Mucosa of gallbladder (tissue), 1 donor: ENCODE results near the gene B4GALT1. TPM values are rescaled to one million over a fixed set of nuclear protein-coding genes. Genes with fewer than 3 reads are reported as not detected.
"Not testable (repeated sequence)": the region's sequence is repeated elsewhere in the genome, so short reads cannot be mapped to it uniquely, and the experiment has no call there.

Source experiments
- DNase-seq: peaks from one replicate; pipeline ENCODE4 v3.0.0-alpha.2; 2020; ENCODE audit warnings: low spot score
- total RNA-seq: library from RNA; stranded (reverse); gene quantifications from one replicate; pipeline ENCODE4 v1.2.1, GENCODE V29; 2021
- donor health status: DM: no; HTN: no; CAD: no.

The B4GALT1 gene
- total RNA-seq, 1 donor from 2014 or later, result 66.8 TPM

DNA sequence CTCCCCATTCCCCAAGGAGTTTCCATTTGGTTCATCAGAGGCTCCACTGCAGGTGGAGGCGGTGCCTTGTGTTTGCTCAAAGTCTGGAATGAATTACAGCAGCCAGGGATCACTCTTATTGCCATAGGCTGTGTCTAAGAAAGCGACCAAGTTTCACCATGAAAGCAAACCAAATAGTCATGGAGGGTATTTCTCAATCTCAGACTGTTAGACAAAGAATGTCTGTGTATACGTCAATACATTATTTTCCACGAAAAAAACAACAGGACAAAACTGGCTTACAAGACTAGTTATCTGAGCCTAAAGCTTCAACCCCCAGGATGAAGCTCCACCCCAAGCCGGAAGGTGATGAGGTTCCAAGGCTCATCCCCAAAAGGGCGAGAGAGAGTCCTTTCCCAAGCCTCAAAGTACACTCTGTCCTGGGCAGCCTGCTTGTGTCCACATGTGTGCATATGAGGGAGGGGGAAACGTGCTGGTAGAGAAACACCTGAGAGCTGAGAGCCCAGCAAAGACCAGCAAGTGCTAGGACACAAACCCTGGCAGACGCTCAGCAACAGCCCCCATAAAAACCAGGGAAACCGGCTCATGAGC, 4.3 kb downstream of the B4GALT1 start:
- DNase-seq, result no peak

DNA sequence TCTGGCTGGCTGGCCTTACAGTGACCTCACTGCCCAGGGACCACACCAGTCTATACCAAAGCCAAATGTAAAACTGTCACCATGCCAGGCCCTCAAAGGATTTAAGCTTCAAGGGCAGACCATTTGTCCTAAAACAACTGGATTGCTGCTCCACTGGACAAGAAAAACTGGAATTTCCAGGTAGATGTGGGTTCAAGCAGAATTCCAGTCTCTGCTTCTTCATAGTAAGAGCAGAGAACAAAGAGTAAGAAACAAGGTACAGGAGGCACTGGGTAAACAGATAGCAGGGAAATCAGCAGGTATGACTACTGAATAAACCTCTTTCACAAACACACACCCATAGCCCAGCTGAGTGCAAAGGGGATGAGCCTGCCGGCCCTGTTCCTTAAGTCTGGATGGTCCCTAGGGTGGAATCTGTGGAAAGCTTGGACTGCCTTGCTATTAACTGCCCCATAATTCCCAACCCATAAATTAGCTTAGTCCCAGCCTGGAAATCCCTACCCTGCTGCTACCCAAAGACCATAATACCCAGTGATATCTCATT, 5.5 kb downstream of the B4GALT1 start:
- peak; percentile 70 for DNase-seq

DNA sequence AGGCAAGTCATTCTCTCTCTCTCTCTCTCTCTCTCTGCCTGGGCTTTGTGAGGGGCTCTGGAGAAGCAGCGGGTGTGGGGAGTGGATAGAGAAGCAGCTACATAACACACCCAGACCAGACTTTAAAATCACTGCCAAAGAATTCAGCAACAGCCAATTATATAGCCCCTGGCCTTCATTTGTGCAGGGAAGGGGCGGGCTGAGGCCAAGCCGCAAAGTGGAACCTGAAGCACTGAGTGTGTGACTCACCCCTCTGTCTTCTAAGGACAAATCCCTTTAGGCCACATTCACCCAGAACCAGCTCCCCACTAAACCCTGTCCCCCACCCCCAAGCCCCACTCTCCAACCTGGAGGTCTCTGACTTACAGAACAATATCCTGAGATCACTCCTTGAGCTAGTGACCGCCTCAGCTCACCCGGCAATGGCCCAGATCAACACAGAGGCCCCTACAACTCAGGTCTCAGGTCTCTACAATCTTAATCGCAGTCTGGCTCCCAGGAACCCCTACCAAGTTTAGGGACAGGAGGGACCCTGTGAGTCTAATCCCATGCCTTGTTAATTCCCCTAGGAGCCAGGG, 6.0 kb downstream of the B4GALT1 start:
- DNase-seq, result peak; percentile 52

DNA sequence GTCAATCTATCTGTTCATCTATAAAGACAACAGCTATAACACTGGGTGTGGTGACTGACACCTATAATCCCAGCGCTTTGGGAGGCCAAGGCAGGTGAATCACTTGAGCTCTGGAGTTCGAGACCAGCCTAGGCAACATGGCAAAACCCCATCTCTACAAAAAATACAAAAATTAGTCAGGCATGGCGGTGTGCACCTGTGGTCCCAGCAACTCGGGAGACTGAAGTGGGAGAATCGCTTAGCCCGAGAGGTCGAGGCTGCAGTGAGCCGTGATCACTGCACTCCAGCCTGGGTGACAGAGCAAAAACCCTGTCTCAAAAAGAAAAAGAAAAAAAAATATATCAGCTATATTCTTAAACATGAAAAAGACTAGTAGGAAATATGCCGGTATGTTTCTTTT, 6.7 kb downstream of the B4GALT1 start:
- DNase-seq, result not testable (repeated sequence)

DNA sequence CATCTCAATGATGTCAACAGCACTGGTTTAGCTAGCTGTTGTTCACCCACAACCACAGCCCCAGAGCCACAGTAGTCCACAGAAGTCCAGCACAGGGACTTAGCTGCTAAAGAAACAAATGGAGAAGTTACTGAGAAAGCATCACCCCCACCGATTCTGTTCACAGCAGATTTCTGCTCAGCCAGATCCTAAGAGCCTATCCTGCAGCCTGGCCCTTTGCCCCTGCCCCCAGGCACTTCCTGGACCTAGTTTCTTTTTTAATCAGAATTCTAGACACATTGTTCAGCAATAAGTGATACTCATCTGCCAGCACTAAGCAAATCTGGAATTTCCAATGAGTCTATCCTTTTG, 7.4 kb downstream of the B4GALT1 start:
- DNase-seq, result peak; percentile 58

DNA sequence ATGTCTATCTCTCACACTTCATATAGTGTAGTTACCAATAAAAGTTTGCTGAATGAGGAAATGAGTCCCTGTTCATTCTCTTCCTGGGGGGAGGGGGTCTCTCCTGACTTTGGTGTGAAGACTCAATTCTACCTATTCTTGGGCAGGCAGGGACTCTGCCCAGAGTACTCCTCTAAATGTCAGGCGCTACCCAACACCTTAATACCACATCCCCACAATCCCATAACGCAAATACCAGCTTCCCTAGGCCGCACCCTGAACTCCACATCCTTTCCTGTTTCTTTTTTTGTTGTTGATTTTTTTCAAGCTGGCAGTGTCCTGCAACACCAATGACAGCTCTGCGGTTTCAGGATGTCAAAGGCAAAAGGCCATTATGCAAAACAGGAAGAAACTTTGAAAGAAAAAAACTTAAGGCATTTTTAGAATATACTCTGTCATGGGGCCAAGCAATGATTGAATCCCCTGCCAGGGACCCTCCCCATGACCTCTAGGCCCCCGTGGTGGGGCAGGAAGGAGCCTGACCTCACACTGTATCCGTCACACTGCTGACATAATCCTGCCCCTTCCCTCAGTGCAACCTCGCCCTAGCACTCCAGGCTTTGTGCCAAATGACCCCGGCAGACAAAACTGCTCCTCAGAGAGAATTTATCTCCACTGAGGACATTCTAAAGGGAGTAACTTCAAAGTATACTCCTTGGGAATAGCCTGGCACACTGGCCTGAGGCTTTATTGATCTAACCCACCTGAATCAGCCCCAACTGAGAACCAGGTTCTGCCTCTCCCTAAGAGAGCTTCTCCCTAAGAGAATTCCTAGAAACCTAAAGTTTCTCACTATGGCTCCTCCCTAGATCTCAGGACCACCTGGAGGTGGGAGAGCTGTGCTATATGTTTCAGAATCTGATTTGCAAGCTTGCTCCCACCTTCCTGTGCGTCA, 8.0 kb downstream of the B4GALT1 start:
- DNase-seq, result peak; percentile 74

DNA sequence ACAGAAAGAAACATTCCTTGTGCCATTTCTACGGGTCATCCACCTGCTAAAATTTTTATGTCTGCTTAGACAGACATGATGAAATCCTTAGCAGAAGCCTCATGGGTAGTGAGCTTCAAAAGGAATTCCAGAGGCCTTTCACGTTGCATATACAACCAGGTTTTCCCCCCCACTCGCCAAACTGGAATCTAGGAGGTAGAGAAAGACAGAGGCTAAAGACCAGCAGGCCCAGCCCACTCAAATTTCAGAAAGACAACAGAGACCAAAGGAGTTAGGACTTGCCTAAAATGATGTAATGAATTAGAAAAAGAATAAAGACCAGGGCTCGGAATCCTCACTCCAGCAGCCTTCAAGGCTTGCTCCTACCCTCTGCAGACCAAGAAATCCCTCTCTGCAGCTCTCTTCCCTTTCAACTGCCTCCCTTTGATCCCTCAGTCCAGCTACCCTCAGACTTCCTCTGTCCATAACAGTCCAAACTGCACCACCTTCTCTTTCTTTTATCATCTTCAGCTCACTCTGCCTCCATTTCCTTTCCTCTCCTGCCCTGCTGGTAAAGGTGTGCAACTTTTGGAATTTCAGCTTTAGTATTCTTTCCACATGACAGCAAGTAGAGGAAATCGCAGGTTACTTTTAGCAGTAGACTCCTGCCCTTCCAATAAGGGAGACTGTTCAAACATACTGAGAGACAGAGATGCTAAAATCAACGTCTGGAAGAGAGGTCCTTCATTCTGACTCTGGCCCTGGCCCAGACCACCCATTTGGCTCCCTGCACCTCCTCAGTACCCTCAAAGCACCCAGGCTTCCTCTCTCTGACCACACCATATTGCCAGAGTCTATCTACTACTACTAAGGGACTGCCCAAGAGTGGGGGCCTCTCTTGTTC, 8.9 kb downstream of the B4GALT1 start:
- DNase-seq, result no peak

DNA sequence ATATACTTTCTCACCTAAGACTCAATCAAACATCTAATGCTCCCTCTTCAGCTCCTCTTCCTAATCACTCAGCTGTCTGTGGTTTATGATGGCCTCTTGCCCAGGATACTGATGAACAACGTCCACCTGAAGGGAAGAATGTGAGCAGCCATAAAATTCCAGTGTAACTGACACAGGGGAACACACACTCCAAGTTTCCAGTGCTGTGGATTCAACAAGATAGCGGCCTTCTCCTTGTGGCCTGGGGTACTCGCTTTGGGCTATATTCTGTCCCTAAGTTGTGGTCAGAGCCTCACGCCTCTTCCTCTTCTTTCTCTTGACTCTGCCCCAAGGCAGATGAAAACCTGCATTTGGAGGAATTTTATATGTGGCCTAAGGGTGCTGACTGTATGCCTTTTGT, 11.7 kb downstream of the B4GALT1 start:
- no peak for DNase-seq

DNA sequence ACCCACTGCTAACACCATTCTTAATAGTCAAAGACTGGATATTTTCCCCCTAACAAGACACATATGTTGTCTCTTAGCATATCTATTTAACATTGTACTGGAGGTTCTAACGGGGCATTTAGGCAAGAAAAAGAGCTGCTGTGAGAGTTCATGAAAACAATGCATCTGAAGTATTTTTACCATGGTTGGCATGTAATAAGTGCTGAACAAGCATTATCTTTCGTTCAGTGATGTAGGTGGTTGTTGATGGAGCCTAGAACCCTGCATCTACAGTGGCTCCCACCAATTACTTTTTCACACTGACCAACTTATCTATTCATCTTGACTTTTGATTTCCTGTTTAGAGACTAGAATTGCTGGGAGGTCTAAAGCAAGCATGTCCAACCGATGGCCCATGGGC, 12.8 kb downstream of the B4GALT1 start:
- no peak for DNase-seq

DNA sequence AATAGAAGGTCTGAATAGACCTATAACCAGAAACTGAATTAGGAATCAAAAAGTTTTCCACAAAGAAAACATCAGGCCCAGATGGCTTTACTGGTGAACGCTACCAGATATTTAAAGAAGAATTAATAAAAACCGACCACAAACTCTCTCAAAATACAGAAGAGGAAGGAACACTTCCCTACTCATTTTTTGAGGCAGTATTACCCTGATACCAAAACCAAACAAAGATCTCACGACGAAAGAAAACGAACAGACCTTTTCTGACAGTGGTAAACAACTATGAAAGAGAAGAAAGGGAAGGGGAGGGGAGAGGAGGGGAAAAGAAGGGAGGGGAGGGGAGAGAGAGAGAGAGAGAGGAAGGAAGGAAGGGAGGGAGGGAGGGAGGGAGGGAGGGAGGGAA, 13.5 kb downstream of the B4GALT1 start:
- no peak for DNase-seq

DNA sequence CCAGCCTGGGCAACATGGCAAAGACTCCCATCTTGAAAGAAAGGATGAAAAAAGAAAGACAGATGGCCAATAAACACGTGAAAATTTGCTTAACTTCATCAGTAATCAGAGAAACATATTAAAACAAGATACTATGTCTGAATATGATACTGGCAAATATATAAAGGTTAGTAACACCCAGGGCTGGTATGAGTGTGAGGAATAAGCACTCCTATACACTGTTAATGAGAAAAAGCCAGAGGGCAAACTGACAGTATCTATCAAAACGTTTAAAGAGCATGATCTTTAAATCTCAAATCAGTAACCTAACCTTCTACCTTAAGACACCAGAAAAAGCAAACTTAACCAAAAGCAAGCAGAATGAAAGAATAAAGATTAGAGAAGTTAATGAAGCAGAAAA, 14.1 kb downstream of the B4GALT1 start:
- DNase-seq, result no peak

DNA sequence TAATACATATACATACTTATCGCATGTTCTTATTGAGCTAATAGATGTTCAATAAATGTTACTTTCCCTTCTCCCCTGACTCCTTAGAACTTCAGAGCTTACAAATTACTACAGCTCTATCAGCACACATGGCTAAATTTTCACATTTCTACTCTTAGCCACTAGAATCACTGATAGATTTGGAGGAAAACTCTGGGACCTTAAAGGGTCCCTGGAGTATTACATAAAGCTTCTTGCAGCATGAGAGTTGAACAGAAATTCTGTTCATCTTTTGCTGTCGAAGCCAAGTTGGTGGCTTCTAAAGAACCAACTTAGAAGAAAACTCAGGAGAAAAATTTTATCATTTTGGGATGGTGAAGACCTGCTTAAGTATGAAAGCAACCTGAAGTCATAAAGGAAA, 15.5 kb downstream of the B4GALT1 start:
- DNase-seq, result no peak

DNA sequence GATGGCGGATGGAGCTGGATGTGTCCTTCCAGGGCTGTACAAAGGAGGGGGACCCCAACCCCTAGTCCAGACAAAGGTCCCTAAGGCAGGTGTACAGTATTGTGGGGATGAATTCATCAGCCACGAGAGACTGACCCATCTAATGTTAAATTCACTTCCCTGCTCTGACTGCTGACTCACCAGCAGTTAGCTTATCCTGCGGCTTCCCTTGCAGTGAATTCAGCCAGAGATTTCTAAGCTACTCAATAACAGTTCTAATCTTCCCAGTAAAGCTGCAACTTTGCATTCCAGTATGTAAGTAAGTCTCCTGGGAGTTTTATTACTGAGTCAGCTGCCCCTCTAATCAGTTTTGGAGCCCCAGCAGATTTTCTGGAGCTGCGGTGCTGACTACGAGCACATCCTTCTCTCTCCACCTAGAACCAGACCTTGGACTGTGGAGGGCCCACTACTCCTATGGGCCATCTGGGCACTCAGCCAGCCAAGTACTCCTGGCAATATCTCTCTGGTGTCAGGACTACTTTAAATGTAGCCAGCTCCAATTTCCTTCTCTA, 16.1 kb downstream of the B4GALT1 start:
- peak; percentile 53 for DNase-seq

DNA sequence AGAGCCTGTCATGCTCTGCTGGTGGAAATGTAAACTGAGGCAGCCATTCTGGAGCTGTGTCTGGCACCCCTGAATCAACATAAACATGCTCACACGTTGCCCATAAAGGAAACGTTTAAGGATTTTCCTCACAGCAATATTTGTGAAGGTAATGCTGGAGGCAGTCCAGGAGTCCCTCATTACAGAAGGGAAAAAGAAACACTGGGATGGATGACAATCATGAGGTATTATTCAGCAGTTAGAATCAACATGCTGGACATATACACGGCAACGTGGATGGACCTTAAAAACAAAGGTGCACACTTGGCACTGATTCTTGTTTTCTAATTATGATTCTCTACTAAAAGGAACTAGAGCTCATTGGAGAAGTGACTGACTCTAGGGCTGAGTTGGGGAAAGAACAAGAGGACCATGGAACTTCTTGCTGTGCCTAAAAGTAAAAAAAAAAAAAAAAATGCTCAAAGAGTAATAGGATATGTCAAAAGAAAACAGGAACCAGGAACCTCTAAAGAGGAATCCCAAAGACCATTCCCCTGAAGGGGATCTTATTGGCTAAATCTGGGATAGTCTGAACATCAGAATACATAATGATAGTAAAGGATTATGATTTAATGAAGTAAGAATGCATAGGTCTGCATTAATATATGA, 18.6 kb downstream of the B4GALT1 start:
- no peak for DNase-seq

DNA sequence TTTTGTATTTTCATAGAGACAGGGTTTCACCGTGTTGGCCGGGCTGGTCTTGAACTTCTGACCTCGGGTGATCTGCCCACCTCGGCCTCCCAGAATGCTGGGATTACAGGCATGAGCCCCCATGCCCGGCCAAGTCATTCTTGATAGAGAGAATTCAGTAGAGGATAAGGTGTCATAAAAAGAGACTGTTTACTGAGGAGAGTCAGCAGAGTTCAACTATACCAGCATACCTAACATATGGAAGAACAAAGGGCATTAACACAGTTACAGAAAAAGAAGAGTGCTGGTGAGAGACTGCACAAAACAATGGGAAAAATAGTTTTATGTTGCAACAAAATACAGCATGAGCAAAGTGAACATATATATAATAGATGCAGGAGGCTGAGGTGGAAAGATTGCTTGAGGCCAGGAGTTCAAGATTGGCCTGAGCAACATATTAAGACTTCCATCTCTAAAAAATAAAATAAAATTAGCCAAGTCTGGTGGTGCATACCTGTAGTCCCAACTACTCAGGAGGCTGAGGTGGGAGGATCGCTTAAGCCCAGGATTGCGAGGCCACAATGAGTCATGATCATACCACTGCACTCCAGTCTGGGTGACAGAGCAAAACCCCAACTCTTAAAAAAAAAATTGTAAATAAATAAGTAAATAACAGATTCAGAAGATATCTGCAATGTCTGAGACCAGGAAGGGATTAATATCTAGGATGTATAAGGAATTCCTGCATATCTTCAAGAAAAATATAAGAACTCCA, 19.5 kb downstream of the B4GALT1 start:
- no peak for DNase-seq

DNA sequence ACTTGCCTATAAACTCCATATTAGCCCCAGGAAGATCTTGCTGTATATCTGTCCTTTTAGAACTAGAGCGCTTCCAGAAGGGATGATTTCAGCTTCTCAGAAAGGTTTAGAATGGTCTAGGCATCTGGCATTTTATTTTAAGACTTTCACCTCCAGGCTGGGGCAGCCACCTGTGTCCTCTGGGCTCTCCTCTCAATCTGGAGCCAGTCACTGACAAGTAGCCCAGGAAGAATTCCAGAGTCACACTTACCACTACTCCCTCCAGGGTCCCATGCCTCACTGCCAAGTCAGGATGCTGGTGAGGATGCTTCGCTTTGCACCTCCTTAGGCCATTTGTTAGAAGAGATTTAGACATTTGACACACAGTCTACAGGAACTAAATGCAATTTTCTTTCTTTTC, 20.8 kb downstream of the B4GALT1 start:
- no peak for DNase-seq

DNA sequence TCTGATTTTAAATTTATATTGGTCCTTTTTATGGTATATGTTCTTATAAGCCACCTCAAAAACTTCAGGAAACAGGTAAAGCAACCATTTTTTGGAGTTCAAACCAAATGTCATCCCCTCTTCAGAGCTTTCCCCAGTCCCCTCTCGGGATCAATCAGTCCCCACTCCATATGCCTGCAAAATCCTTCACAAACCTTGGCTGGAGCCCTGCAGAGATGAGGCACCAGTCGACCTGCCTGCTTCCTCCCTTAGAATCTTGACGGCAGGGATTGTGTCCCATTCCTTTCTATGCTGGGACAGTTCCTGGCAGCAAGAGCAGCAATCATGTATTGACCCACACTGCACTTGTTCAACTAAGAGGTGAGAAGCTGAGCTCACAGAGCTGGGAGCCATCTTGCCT, 22.6 kb downstream of the B4GALT1 start:
- DNase-seq, result no peak

DNA sequence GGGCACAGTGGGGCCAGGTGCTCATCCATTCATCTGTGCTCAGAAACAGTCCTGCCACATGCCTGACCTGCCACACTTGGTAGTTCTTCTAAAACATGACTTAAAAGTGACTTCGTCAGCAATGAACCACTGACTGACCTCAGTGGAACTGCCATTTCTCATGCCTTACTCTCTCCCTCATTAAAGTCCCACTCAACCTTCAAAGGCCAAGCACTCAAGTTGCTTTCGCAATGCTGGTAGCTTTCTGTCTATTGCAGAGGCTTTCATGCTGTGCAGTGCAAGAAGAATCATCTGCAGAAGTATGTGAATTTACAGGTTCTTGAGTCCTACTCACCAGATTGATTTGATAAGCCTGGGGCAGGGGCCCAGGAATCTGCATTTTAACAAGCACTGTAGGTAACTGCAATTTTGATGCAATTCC, 23.9 kb downstream of the B4GALT1 start:
- DNase-seq, result no peak

DNA sequence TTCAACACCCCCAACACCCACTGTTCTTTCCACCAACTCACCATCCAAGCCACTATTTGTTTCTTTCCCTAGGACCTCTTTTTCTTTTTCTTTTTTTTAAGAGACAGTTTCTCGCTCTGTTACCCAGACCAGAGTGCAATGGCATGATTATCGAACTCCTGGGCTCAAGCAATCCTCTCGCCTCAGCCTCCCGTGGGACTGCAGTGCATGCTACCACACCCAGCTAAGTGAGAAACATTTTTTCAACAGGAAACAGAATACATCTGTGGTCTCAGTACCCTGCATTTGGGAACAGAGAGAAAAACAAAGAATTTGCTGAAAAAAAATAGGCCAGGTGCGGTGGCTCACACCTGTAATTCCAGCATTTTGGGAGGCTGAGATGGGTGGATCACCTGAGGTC, 24.6 kb downstream of the B4GALT1 start:
- DNase-seq, result no peak
